GM06990 (cell line): ENCODE data around the gene GRAP2.

Experiments used
- DNase-seq: peaks from one replicate; pipeline ENCODE4 v3.0.0-alpha.2; 2011; ENCODE audit not compliant: insufficient read length; ENCODE audit errors: extremely low read depth
- H3K27me3 ChIP-seq: replicated peaks from 2 replicates; pipeline ENCODE4 v1.6.0; 2011; ENCODE audit warnings: low read length; ENCODE audit not compliant: control insufficient read depth, insufficient read depth
- H3K36me3 ChIP-seq: 2 replicates; pipeline ENCODE4 v1.5.1; 2011; ENCODE audit warnings: low read length; ENCODE audit not compliant: control insufficient read depth, insufficient read depth
- H3K4me3 ChIP-seq: replicated peaks from 2 replicates; pipeline ENCODE4 v1.5.1; 2011; ENCODE audit warnings: low read depth, mild to moderate bottlenecking, control low read depth, low read length
- TF ChIP-seq, protein P1 (sequence below): IDR thresholded peaks from 2 replicates; pipeline ENCODE4 v1.5.1; 2011; ENCODE audit warnings: low read length, control low read depth, mild to moderate bottlenecking, inconsistent platforms; ENCODE audit not compliant: insufficient read depth, poor library complexity, severe bottlenecking

Gene GRAP2

DNA sequence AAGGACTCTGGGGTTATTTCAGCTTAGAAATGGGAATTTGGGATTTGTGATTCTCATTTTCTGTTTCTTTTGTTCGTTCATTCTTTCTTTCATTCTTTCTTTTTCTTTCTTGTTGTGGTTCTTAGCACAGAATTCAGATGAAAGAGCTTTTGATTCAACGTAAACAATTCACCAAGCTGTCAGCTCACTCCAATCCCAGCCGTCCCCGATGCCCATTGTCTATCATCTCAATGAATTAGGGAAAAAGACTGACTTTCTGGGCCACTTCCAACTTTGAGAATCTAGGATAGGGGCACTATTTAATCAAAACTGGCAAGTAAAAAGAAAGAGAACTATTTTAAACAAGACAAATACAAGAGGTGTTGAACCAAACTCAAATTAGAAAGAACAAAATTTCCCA, 34.2 kb downstream of the GRAP2 start:
- TF ChIP-seq, protein P1, sequence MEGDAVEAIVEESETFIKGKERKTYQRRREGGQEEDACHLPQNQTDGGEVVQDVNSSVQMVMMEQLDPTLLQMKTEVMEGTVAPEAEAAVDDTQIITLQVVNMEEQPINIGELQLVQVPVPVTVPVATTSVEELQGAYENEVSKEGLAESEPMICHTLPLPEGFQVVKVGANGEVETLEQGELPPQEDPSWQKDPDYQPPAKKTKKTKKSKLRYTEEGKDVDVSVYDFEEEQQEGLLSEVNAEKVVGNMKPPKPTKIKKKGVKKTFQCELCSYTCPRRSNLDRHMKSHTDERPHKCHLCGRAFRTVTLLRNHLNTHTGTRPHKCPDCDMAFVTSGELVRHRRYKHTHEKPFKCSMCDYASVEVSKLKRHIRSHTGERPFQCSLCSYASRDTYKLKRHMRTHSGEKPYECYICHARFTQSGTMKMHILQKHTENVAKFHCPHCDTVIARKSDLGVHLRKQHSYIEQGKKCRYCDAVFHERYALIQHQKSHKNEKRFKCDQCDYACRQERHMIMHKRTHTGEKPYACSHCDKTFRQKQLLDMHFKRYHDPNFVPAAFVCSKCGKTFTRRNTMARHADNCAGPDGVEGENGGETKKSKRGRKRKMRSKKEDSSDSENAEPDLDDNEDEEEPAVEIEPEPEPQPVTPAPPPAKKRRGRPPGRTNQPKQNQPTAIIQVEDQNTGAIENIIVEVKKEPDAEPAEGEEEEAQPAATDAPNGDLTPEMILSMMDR: no peak
- Histone ChIP-seq H3K27me3 (no peaks in the 10 kb centered on the region), H3K36me3 (no peaks in the 10 kb centered on the region), H3K4me3 (no peak overlapping the region)
- no peak for DNase-seq

DNA sequence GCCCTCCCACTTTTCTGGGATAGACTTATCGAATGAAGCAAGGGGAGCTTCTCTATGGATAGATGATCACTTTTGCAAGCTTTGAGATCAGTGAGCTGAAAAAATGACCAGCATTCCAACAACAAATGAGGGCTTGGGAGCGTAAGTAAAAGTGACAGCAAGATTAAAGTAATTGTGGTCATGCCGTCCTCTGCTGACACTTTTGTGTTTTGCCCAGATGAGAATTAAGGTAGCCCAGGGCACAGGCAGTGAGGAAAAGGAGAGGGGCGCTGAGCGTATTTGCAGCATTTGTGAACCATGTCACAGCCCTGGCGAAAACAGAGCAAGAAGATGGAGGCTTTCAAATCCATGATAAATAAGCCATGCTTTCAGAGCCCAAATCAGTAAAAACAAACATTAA, 34.7 kb downstream of the GRAP2 start:
- TF ChIP-seq, protein P1: no peak
- Histone ChIP-seq H3K36me3 (no peaks in the 10 kb centered on the region), H3K27me3 (no peaks in the 10 kb centered on the region), H3K4me3 (no peak overlapping the region)
- no peak for DNase-seq

DNA sequence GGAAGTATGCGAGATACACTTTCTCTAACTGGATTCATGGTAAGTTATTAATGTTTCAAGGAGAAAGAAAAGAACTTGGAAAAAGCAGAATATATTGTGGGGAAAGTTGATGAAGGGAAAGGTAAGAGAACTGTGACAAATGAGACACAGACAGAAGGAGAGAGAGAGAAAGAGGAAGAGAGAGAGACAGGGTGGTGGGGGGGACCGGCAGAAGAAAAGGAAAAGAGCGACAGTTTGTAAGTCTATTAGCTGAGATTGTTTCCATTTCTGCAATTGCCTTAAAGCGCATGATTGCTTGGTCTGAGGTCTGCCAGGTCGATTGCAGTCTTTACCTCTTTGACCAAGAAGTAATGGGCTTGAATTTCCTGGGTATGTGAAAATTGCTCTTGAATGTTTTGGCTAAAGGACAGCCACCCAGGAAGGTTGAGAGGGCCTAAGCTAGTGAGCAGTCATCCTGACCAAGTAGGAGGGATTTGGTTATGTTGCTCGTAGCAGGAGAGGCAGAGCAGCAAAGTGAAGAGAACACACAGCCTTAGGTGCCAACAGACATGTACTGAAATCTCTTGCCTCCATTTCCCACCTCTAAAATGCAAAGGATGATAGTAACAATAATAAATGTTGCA, 35.8 kb downstream of the GRAP2 start:
- TF ChIP-seq, protein P1: no peak
- Histone ChIP-seq H3K27me3 (no peaks in the 10 kb centered on the region), H3K36me3 (no peaks in the 10 kb centered on the region), H3K4me3 (no peak overlapping the region)
- DNase-seq: no peak

DNA sequence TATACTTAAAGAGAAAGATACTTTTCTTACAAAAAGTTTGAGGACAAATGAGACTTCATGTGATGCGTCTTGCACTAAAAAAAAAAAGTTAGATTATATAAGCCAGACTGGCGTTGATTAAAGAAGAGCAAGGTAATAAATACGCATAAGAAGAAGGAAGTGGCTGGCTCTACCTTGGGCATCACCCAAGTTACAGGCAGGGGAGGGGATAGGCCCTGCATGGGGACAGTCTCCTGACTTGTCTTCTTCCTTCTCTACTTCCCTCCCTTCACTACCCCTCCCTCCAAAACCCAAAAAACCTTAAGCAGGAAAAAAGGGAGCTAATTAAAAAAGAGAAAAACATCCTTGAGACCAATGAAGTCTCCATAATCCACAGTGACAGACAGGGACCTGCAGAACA, 37.0 kb downstream of the GRAP2 start:
- H3K36me3 ChIP-seq: no peaks in the 10 kb centered on the region
- H3K4me3 ChIP-seq: no peak overlapping the region
- TF ChIP-seq, protein P1: no peak
- no peak for DNase-seq
- H3K27me3 ChIP-seq: no peaks in the 10 kb centered on the region

DNA sequence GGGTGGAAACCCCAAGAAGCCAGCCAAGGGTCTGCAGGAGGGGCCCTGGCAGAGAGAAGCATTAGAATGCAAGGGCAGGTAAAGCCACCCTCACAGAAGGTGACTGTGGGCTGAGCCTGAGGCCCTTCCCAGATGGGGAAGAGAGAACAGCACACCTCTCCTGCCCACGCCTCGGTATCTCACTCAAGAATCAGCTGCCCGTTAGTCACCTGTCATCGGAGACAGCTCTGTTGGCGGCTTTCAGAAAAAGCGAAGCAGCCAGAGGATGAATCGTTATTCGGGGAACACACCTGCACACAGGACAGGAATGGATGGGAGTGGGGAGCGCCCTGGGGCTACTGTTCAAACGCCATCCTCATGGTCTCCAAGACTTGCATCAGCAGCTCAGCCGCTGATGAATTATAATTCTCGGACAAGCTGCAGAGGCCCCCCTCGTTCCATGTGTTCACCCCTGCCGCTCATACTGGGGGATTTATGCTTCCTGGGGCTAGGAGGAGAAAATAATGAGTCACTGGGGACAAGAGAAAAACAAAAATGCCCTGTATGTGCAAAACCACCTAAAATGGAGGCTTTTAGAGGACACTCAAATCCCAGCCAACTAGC, 37.7 kb downstream of the GRAP2 start:
- no peak for DNase-seq
- TF ChIP-seq, protein P1: no peak
- no peaks in the 10 kb centered on the region for H3K27me3 ChIP-seq
- no peaks in the 10 kb centered on the region for H3K36me3 ChIP-seq
- no peak overlapping the region for H3K4me3 ChIP-seq
